B cell (primary cell): Measurements from ENCODE around the gene MAML2. TPM values are rescaled to one million over a fixed set of nuclear protein-coding genes. Genes with fewer than 3 reads are reported as not detected.

Experiments
- ATAC-seq: fragments of 200-7000 bp; cut with Tn5 transposase; one replicate; pipeline ENCODE4 v1.10.0; 2021; ENCODE audit warnings: low read depth, mild to moderate bottlenecking, moderate number of reproducible peaks, moderate library complexity
- CTCF ChIA-PET: fragments of 350-600 bp; sonication (Branson Sonifier 250); formaldehyde crosslinking; loops from one replicate; lab custom pipeline; 2021; ENCODE audit warnings: antibody characterized with exemption, inconsistent platforms; lab: Charles Lee
- POLR2A ChIA-PET: fragments of 350-600 bp; sonication (Branson Sonifier 250); formaldehyde crosslinking; loops from one replicate; lab custom pipeline; 2021; ENCODE audit warnings: antibody characterized with exemption; lab: Charles Lee
- DNase-seq: peaks from one replicate; pipeline ENCODE4 v3.0.0; 2013
- H2AFZ ChIP-seq: 2 replicates; pipeline ENCODE4 v1.6.1; 2012; ENCODE audit warnings: mild to moderate bottlenecking, low read depth, low read length; ENCODE audit not compliant: insufficient read depth, poor library complexity, severe bottlenecking
- H3K27ac ChIP-seq, 2 donors: 1 replicate in 1 of 2; 2 replicates in 1 of 2; pipeline ENCODE4 v1.5.1; 2012 to 2013; ENCODE audit warnings: low read length in 2 of 2, mild to moderate bottlenecking in 2 of 2, moderate library complexity in 1 of 2
- H3K27me3 ChIP-seq, 4 experiments: fragments of 200-600 bp in 1 of 4; sonication (generic) in 1 of 4; replicated peaks in 1 of 4; 1 replicate in 2 of 4; 2 replicates in 2 of 4; pipeline versions ENCODE4 v1.6.1 to v1.7.0; 2013 to 2016; ENCODE audit warnings: low read length in 3 of 4, mild to moderate bottlenecking in 2 of 4, mixed read lengths in 1 of 4, moderate library complexity in 1 of 4; ENCODE audit not compliant: insufficient read depth in 4 of 4, control insufficient read depth in 3 of 4; ENCODE audit errors: control extremely low read depth in 1 of 4
- H3K36me3 ChIP-seq, 2 experiments: replicated peaks in 1 of 2; 1 replicate in 1 of 2; 2 replicates in 1 of 2; pipeline versions ENCODE4 v1.6.1 to v1.7.1; 2013; ENCODE audit warnings: low read length in 1 of 2; ENCODE audit not compliant: insufficient read depth in 2 of 2, control insufficient read depth in 1 of 2; ENCODE audit errors: control extremely low read depth in 1 of 2, extremely low read depth in 1 of 2
- H3K4me1 ChIP-seq, 2 donors: fragments of 200-600 bp in 1 of 2; sonication (generic) in 1 of 2; 1 replicate in 1 of 2; 2 replicates in 1 of 2; pipeline versions ENCODE4 v1.5.1 to v1.6.1; 2013 to 2017; ENCODE audit warnings: low read length in 2 of 2; ENCODE audit not compliant: control insufficient read depth in 2 of 2, insufficient read depth in 2 of 2
- H3K4me2 ChIP-seq: replicated peaks from 2 replicates; pipeline ENCODE3; 2012; ENCODE audit warnings: mild to moderate bottlenecking, low read depth, low read length; ENCODE audit not compliant: poor library complexity, severe bottlenecking
- H3K4me3 ChIP-seq, 5 experiments: fragments of 200-600 bp in 1 of 5; sonication (generic) in 1 of 5; 1 replicate in 3 of 5; 2 replicates in 2 of 5; pipeline versions ENCODE4 v1.5.1 to v1.7.0; 2011 to 2016; ENCODE audit warnings: low read length in 4 of 5, mild to moderate bottlenecking in 4 of 5, low read depth in 2 of 5, control low read depth in 1 of 5, moderate library complexity in 1 of 5; ENCODE audit not compliant: insufficient read depth in 1 of 5; ENCODE audit errors: control extremely low read depth in 1 of 5, extremely low read depth in 1 of 5
- H3K79me2 ChIP-seq: fragments of 200-600 bp; sonication (generic); one replicate; pipeline ENCODE4 v1.6.0; 2016; ENCODE audit warnings: low read length; ENCODE audit not compliant: control insufficient read depth, insufficient read depth
- H3K9ac ChIP-seq: fragments of 200-600 bp; sonication (generic); 2 replicates; pipeline ENCODE4 v1.6.1; 2017; ENCODE audit warnings: mild to moderate bottlenecking, low read length, moderate library complexity
- H3K9me3 ChIP-seq, 3 donors: one replicate each; pipeline versions ENCODE4 v1.6.1 to v1.7.1; 2013; ENCODE audit warnings: low read length in 2 of 3; ENCODE audit not compliant: control insufficient read depth in 2 of 3, insufficient read depth in 1 of 3; ENCODE audit errors: control extremely low read depth in 1 of 3
- H4K20me1 ChIP-seq: 2 replicates; pipeline ENCODE4 v1.6.0; 2012; ENCODE audit warnings: mild to moderate bottlenecking, low read length; ENCODE audit not compliant: insufficient read depth, control insufficient read depth, poor library complexity, severe bottlenecking
- H3K27ac Mint-ChIP-seq: one replicate; pipeline ENCODE4 v1.8.0; 2021; ENCODE audit warnings: mixed read lengths
- H3K27me3 Mint-ChIP-seq: one replicate; pipeline ENCODE4 v1.8.0; 2021; ENCODE audit warnings: mixed read lengths
- H3K4me1 Mint-ChIP-seq: one replicate; pipeline ENCODE4 v1.8.0; 2021; ENCODE audit warnings: mixed read lengths
- H3K4me3 Mint-ChIP-seq: one replicate; pipeline ENCODE4 v1.8.0; 2021; ENCODE audit warnings: mixed read lengths
- H3K9me3 Mint-ChIP-seq: one replicate; pipeline ENCODE4 v1.8.0; 2022; ENCODE audit warnings: mixed read lengths; ENCODE audit not compliant: insufficient read depth
- EZH2 ChIP-seq: IDR thresholded peaks from 2 replicates; pipeline ENCODE4 v1.6.1; 2012; ENCODE audit warnings: borderline replicate concordance, low read depth, mild to moderate bottlenecking, moderate library complexity, low read length; ENCODE audit not compliant: insufficient read depth, poor library complexity, severe bottlenecking
- WGBS: methylation state at CpG from one replicate; pipeline ENCODE4 v1.1.5; 2013; ENCODE audit warnings: missing lambda C conversion rate; ENCODE audit not compliant: insufficient coverage; 5-methylcytosine and 5-hydroxymethylcytosine counted together
- intact Hi-C: fragments of 100-400 bp; cut with micrococcal nuclease; formaldehyde crosslinking; loops from one replicate; pipeline ENCODE4 v1.10.0; 2022
- polyA plus RNA-seq: library from polyadenylated mRNA; depleted of rRNA; stranded (reverse); fragments of >200 nt; gene quantifications from 2 replicates; pipeline ENCODE4 v1.2.3, GENCODE V29; 2012
- total RNA-seq, 2 donors: library from RNA; stranded (reverse); fragments of 120-200 nt in 1 of 2; gene quantifications; 1 replicate in 1 of 2; 2 replicates in 1 of 2; pipeline versions ENCODE4 v1.2.3 to v1.2.4, GENCODE V29; 2013 to 2022
- TF ChIP-seq, protein P1 (sequence below): fragments of 200-600 bp; IDR thresholded peaks from one replicate; pipeline ENCODE4 v1.8.0; 2022; ENCODE audit warnings: antibody characterized with exemption, mild to moderate bottlenecking

Gene MAML2
- total and polyA plus RNA-seq, 2 donors (not counting 1 experiment from before 2014, with no cell fraction given): 10.7 to 26.4 TPM

DNA sequence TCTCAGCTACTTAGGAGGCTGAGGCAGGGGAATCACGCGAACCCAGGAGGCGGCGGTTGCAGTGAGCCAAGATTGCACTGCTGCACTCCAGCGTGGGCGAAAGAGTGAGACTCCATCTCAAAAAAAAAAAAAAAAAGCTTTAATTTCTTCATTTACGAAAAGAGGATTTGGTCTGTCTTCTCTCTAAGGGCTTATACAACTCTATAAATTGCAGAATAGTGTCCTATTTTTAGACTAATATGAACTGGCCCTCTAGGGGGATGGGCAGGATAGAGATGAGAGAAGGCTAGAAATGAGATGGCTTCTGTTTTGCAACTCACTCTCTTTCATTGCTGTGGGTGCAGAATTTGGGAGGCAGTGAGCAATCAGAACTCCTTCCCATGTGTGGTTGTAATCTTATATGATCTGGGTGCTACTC lies 11.3 kb downstream of the MAML2 start:
- Mint-ChIP-seq H3K4me1 (peaks cover 49% of the 10 kb centered on the region), H3K4me3 (no peak overlapping the region), H3K27ac (no peak overlapping the region), H3K27me3 (no peaks in the 10 kb centered on the region), H3K9me3 (no peaks in the 10 kb centered on the region)
- no peak overlapping the region for H3K4me2 ChIP-seq
- H3K27me3 ChIP-seq: no peaks in the 10 kb centered on the region
- TF ChIP-seq, protein P1, sequence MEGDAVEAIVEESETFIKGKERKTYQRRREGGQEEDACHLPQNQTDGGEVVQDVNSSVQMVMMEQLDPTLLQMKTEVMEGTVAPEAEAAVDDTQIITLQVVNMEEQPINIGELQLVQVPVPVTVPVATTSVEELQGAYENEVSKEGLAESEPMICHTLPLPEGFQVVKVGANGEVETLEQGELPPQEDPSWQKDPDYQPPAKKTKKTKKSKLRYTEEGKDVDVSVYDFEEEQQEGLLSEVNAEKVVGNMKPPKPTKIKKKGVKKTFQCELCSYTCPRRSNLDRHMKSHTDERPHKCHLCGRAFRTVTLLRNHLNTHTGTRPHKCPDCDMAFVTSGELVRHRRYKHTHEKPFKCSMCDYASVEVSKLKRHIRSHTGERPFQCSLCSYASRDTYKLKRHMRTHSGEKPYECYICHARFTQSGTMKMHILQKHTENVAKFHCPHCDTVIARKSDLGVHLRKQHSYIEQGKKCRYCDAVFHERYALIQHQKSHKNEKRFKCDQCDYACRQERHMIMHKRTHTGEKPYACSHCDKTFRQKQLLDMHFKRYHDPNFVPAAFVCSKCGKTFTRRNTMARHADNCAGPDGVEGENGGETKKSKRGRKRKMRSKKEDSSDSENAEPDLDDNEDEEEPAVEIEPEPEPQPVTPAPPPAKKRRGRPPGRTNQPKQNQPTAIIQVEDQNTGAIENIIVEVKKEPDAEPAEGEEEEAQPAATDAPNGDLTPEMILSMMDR: no peak
- TF ChIP-seq EZH2: no peak
- H3K79me2 ChIP-seq: peaks cover 99% of the 10 kb centered on the region
- intact Hi-C loops: no loop called here
- H3K4me3 ChIP-seq: no peak overlapping the region
- DNase-seq (no peak), ATAC-seq (no peak)
- no peak overlapping the region for H3K27ac ChIP-seq
- H4K20me1 ChIP-seq: peaks cover 27% of the 10 kb centered on the region
- POLR2A ChIA-PET: no interaction called here
- no peak overlapping the region for H3K9ac ChIP-seq
- H3K36me3 ChIP-seq: peaks cover 6 to 8% of the 10 kb centered on the region in 2 experiments
- no peak overlapping the region for H2AFZ ChIP-seq
- H3K9me3 ChIP-seq: no peaks in the 10 kb centered on the region
- H3K4me1 ChIP-seq: peaks cover 19 to 29% of the 10 kb centered on the region in 2 donors
- no CpG with 5 or more reads among the region's 7 CpGs for WGBS
- CTCF ChIA-PET: interaction anchor here (0.6 to 2.2 kb wide), 2 partner anchors 10 to 138 kb away, joined by 4 to 17 read pairs; partner anchors contain the start of gene MAML2

- H3K79me2 ChIP-seq: peaks cover 96% of the 10 kb centered on the region
- WGBS: 100% methylated on average over 3 of the region's 4 CpGs
- H3K4me2 ChIP-seq: no peak overlapping the region
- ChIA-PET POLR2A (no interaction called here), CTCF (interaction anchor here (1.1 to 3.0 kb wide), 2 partner anchors 11 to 13 kb away, joined by 5 to 7 read pairs; partner anchors contain the start of gene MAML2)
- no peak overlapping the region for H2AFZ ChIP-seq
- Mint-ChIP-seq H3K4me1 (peaks cover 50% of the 10 kb centered on the region), H3K9me3 (no peaks in the 10 kb centered on the region), H3K4me3 (no peak overlapping the region), H3K27ac (no peak overlapping the region), H3K27me3 (no peaks in the 10 kb centered on the region)
- H4K20me1 ChIP-seq: peaks cover 32% of the 10 kb centered on the region
- DNase-seq (no peak), ATAC-seq (no peak)
- no peak overlapping the region for H3K9ac ChIP-seq
- H3K9me3 ChIP-seq: no peaks in the 10 kb centered on the region
- peaks cover 6 to 8% of the 10 kb centered on the region in 2 experiments for H3K36me3 ChIP-seq
- intact Hi-C loops: no loop called here
- peaks cover 15 to 26% of the 10 kb centered on the region in 2 donors for H3K4me1 ChIP-seq
- H3K27me3 ChIP-seq: no peaks in the 10 kb centered on the region
- no peak overlapping the region for H3K27ac ChIP-seq
- no peak for TF ChIP-seq EZH2
- TF ChIP-seq, protein P1: no peak
- H3K4me3 ChIP-seq: no peak overlapping the region
Observed at GRCh38 chr11:96330511-96330859, 12.5 kb downstream of the MAML2 start.
